ENCODE data around the gene AUH. TPM values are rescaled to one million over a fixed set of nuclear protein-coding genes. Genes with fewer than 3 reads are reported as not detected.

The AUH gene
- total and polyA plus RNA-seq, 9 of the 15 experiments (the other 6 are each of a cell fraction or from before 2014, with no cell fraction given): 3.4 to 29.0 (median 10.1) TPM

DNA sequence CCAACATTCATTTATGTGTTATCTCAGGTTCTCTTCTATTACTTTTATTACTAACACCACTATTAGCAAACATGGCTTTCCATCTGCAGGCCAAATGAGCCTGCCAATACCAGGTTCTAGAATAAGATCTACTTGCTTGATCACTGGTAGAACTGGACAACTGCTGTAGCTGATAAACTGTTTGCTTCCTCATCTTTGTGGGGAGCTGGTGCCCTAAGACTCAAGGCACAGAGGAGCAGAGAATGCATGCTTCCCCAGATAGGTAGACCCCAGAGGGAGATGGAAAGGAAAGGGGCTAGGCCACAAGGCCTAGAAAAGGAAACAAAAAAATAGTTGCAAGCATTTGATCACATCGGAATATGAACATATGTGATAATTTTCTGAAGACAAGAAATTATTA lies 30.7 kb upstream of the AUH start (continued):
- TF ChIP-seq CHD7 (IDR thresholded peaks at IDR 0.05; ENCODE audit: low read depth, low read length): no peak
- TF ChIP-seq TAL1 (IDR thresholded peaks at IDR 0.05): 0 out of 2 replicates have a peak, but pooled peaks have one; percentile 28

Measured in K562 (cell line).